ENCODE measurements around the gene RASGEF1B. TPM values are rescaled to one million over a fixed set of nuclear protein-coding genes. Genes with fewer than 3 reads are reported as not detected.

The RASGEF1B gene
- total and polyA plus RNA-seq, 2 donors (not counting 3 experiments of a cell fraction or from before 2014, with no cell fraction given), result not detected

GRCh38 chr4:81446634-81447033 is 25.1 kb downstream of the RASGEF1B start:
- no TSS peak for BruUV-seq (replicated peaks)
- H3K9me1 ChIP-seq (replicated peaks; ENCODE audit: control insufficient read depth, extremely low read depth, insufficient read depth, low read length), result no peaks in the 10 kb centered on the region
- no peak overlapping the region for H3K4me2 ChIP-seq (ENCODE audit: insufficient read depth, low read length)
- H3K4me1 ChIP-seq (ENCODE audit: control insufficient read depth, extremely low read depth, insufficient read depth, low read length), result no peaks in the 10 kb centered on the region
- intact Hi-C loops (cut with micrococcal nuclease) (no loop called here), dilution Hi-C loops (cut with MboI; ENCODE audit: extremely low pct_ligation_motif_present, low sequenced_read_pairs) (no loop called here)
- TF ChIP-seq MYC (IDR thresholded peaks at IDR 0.05; ENCODE audit: low read depth, low read length), result no peak
- TF ChIP-seq GATA2 (IDR thresholded peaks at IDR 0.05; ENCODE audit: insufficient read depth, insufficient read length, low read depth, low read length), result no peak
- no peak for TF ChIP-seq EZH2 (IDR thresholded peaks at IDR 0.05; ENCODE audit: borderline replicate concordance, low read depth, low read length, severe bottlenecking)
- TF ChIP-seq JUN (IDR thresholded peaks at IDR 0.05; ENCODE audit: borderline replicate concordance, insufficient read depth, insufficient read length, low read depth), result no peak
- no peak for TF ChIP-seq POLR2AphosphoS5 (IDR thresholded peaks at IDR 0.05; ENCODE audit: insufficient read depth, low read depth, low read length)
- no peak for TF ChIP-seq FOS (IDR thresholded peaks at IDR 0.05; ENCODE audit: borderline replicate concordance, insufficient read depth, low read length)
- no peak for TF ChIP-seq MAX (IDR thresholded peaks at IDR 0.05; ENCODE audit: insufficient read depth, insufficient read length)
- TF ChIP-seq POLR2A (IDR thresholded peaks at IDR 0.05; ENCODE audit: low read depth, low read length), result no peak
- TF ChIP-seq CTCF (IDR thresholded peaks at IDR 0.05; ENCODE audit: extremely low read depth in 1 of 2, insufficient read depth in 1 of 2, low read depth in 1 of 2, low read length in 2 of 2), result no peak
- ChIA-PET CTCF (no interaction called here), POLR2A (no interaction called here)
- H3K36me3 ChIP-seq (ENCODE audit: control insufficient read depth in 2 of 2, extremely low read depth in 1 of 2, insufficient read depth in 2 of 2, low read length in 2 of 2), result no peaks in the 10 kb centered on the region
- no peak overlapping the region for H3K4me3 ChIP-seq (replicated peaks in 1 of 3; ENCODE audit: insufficient read depth in 1 of 3, low read depth in 1 of 3, low read length in 3 of 3)
- FAIRE-seq (no peak), DNase-seq (ENCODE audit: low read depth, low spot score) (no peak)
- H4K20me1 ChIP-seq (replicated peaks; ENCODE audit: control insufficient read depth, extremely low read depth, insufficient read depth, low read length), result no peaks in the 10 kb centered on the region
- H3K79me2 ChIP-seq (ENCODE audit: control insufficient read depth, insufficient read depth, low read length), result no peaks in the 10 kb centered on the region
- H2AFZ ChIP-seq (ENCODE audit: low read depth, low read length), result no peak overlapping the region
- H3K27me3 ChIP-seq (ENCODE audit: control insufficient read depth in 2 of 2, insufficient read depth in 2 of 2, low read length in 2 of 2), result no peaks in the 10 kb centered on the region
- no peak overlapping the region for H3K9ac ChIP-seq (replicated peaks; ENCODE audit: extremely low read depth, insufficient read depth, low read length)
- H3K27ac ChIP-seq (ENCODE audit: insufficient read depth, low read depth, low read length), result no peak overlapping the region
- no peaks in the 10 kb centered on the region for H3K9me3 ChIP-seq (replicated peaks; ENCODE audit: control insufficient read depth, insufficient read depth, low read length)

All from endothelial cell of umbilical vein (primary cell).